NB4 (cell line): ENCODE results near the gene FRK.

Experiments used
- DNase-seq: peaks from one replicate; pipeline ENCODE4 v3.0.0; 2010; ENCODE audit warnings: low read depth
- H3K4me3 ChIP-seq: one replicate; pipeline ENCODE4 v1.5.1; 2011; ENCODE audit warnings: mild to moderate bottlenecking, low read depth, low read length, moderate library complexity
- CTCF ChIP-seq: IDR thresholded peaks from one replicate; pipeline ENCODE4 v1.5.1; 2012; ENCODE audit warnings: low read depth, low read length
- MAX ChIP-seq: IDR thresholded peaks from 2 replicates; pipeline ENCODE4 v1.6.1; 2011; ENCODE audit warnings: low read depth, low read length
- MYC ChIP-seq: IDR thresholded peaks from 2 replicates; pipeline ENCODE4 v1.6.1; 2011; ENCODE audit warnings: low read depth, low read length
- POLR2A ChIP-seq: IDR thresholded peaks from 2 replicates; pipeline ENCODE4 v1.6.1; 2011; ENCODE audit warnings: mild to moderate bottlenecking; ENCODE audit not compliant: insufficient read length; ENCODE audit errors: extremely low read depth

FRK gene

GRCh38 chr6:116034327-116034726, 26.4 kb downstream of the FRK start:
- no peak for DNase-seq
- H3K4me3 ChIP-seq = no peak overlapping the region
- TF ChIP-seq CTCF (no peak), MYC (no peak), POLR2A (no peak), MAX (no peak)

GRCh38 chr6:116033687-116034303, 26.9 kb downstream of the FRK start:
- H3K4me3 ChIP-seq = no peak overlapping the region
- DNase-seq = no peak
- no peak for TF ChIP-seq POLR2A

GRCh38 chr6:116030770-116031169, 29.9 kb downstream of the FRK start:
- TF ChIP-seq MYC (no peak), MAX (no peak), CTCF (no peak), POLR2A (no peak)
- no peak overlapping the region for H3K4me3 ChIP-seq
- no peak for DNase-seq

- no peak for DNase-seq
- TF ChIP-seq MAX (no peak), CTCF (no peak), MYC (no peak), POLR2A (no peak)
- no peak overlapping the region for H3K4me3 ChIP-seq
Observed at GRCh38 chr6:116029535-116029934, 31.2 kb downstream of the FRK start.

- DNase-seq = no peak
- H3K4me3 ChIP-seq = no peak overlapping the region
- TF ChIP-seq MYC (no peak), POLR2A (no peak), CTCF (no peak), MAX (no peak)
Observed at GRCh38 chr6:116028233-116028632, 32.5 kb downstream of the FRK start.

- DNase-seq = no peak
- no peak overlapping the region for H3K4me3 ChIP-seq
- TF ChIP-seq MYC (no peak), CTCF (no peak), MAX (no peak), POLR2A (no peak)
Observed at GRCh38 chr6:116027801-116028200, 32.9 kb downstream of the FRK start.
